Testis (tissue), 3 donors: ENCODE results near the gene ANTXR1. TPM values are rescaled to one million over a fixed set of nuclear protein-coding genes. Genes with fewer than 3 reads are reported as not detected.

Experiments used
- DNase-seq: peaks from one replicate; pipeline ENCODE4 v3.0.0-alpha.2; 2019
- H3K27ac ChIP-seq, 2 donors: fragments of 200-600 bp; sonication (generic); one replicate each; pipeline ENCODE4 v1.5.1; 2019
- H3K27me3 ChIP-seq: fragments of 200-600 bp; sonication (generic); one replicate; pipeline ENCODE4 v1.5.1; 2019
- H3K36me3 ChIP-seq: fragments of 200-600 bp; sonication (generic); one replicate; pipeline ENCODE4 v1.5.1; 2017; ENCODE audit warnings: low read depth; ENCODE audit errors: missing control alignments
- H3K4me1 ChIP-seq: fragments of 200-600 bp; sonication (generic); one replicate; pipeline ENCODE4 v1.5.1; 2019
- H3K4me3 ChIP-seq, 2 donors: fragments of 200-600 bp; sonication (generic); one replicate each; pipeline ENCODE4 v1.5.1; 2017 to 2019
- H3K9me3 ChIP-seq: fragments of 200-600 bp; sonication (generic); one replicate; pipeline ENCODE4 v1.5.1; 2017
- POLR2A ChIP-seq: fragments of 450-650 bp; IDR thresholded peaks from one replicate; pipeline ENCODE4 v1.6.1; 2017; ENCODE audit warnings: antibody characterized with exemption, mild to moderate bottlenecking, moderate library complexity
- WGBS, 2 donors: methylation state at CpG; one replicate each; pipeline ENCODE4 v1.1.5; 2018; 5-methylcytosine and 5-hydroxymethylcytosine counted together
- intact Hi-C: fragments of 100-400 bp; cut with DNase I; formaldehyde crosslinking; loops from one replicate; pipeline ENCODE4 v1.15.1; 2023; ENCODE audit warnings: low total_unique reads
- polyA plus RNA-seq: library from polyadenylated mRNA; stranded (reverse); fragments of 350-450 nt; fragmentation: Illumina TruSeq; extraction: RNeasy Lipid Tissue Mini Kit (QIAGEN cat#74804); gene quantifications from one replicate; pipeline ENCODE4 v1.2.3, GENCODE V29; 2014; ENCODE audit warnings: low read depth, low replicate concordance; ENCODE audit not compliant: insufficient read depth
- total RNA-seq, 2 donors: library from RNA; depleted of rRNA; stranded (reverse); fragments of >200 nt; gene quantifications; one replicate each; pipeline ENCODE4 v1.2.3, GENCODE V29; 2016
- TF ChIP-seq, protein P1 (sequence below), 3 experiments: fragments of 450-650 bp in 2 of 3; fragments of 200-600 bp in 1 of 3; sonication (generic) in 1 of 3; IDR thresholded peaks; one replicate each; pipeline ENCODE4 v1.5.1; 2016 to 2019; ENCODE audit warnings: antibody characterized with exemption in 3 of 3, mild to moderate bottlenecking in 2 of 3, moderate library complexity in 1 of 3

Gene ANTXR1
- total and polyA plus RNA-seq, 3 donors from 2014 or later: 16.6 to 35.7 (median 20.1) TPM

DNA sequence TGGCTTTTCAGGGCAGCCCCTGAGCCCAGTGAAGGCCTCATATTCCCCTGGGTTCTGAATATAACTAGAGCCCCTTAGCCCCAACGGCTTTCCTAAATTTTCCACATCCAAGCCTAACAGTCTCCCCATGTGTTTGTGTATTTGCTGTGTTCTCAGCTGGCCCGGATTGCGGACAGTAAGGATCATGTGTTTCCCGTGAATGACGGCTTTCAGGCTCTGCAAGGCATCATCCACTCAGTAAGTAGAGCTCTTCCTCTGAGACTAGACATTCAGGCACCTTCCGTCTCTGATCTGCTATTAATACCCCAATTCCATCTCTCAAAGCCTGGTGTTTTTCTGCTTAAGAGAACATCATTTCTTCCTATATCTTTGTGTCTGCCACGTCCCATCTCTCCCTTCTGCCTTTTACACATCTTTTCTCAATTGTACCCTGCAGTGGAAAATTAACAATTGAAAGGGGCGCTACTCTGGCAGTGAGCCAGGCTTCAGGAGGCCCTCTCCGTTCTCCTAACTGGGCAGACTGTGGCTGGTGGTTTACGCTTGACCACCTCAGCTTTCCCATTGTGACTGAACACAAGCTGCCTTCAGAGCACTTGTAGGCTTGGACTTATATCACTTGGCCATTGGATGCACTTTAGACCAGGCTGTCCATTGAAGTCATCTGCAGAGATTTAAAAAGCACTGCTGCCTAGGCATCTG is 64.4 kb downstream of the ANTXR1 start:
- Histone ChIP-seq H3K4me3 (no peak overlapping the region), H3K27ac (no peak overlapping the region), H3K36me3 (no peaks in the 10 kb centered on the region), H3K4me1 (peaks cover under 1% of the 10 kb centered on the region), H3K27me3 (no peaks in the 10 kb centered on the region), H3K9me3 (no peaks in the 10 kb centered on the region)
- intact Hi-C loops: no loop called here
- no peak for TF ChIP-seq POLR2A
- TF ChIP-seq, protein P1, sequence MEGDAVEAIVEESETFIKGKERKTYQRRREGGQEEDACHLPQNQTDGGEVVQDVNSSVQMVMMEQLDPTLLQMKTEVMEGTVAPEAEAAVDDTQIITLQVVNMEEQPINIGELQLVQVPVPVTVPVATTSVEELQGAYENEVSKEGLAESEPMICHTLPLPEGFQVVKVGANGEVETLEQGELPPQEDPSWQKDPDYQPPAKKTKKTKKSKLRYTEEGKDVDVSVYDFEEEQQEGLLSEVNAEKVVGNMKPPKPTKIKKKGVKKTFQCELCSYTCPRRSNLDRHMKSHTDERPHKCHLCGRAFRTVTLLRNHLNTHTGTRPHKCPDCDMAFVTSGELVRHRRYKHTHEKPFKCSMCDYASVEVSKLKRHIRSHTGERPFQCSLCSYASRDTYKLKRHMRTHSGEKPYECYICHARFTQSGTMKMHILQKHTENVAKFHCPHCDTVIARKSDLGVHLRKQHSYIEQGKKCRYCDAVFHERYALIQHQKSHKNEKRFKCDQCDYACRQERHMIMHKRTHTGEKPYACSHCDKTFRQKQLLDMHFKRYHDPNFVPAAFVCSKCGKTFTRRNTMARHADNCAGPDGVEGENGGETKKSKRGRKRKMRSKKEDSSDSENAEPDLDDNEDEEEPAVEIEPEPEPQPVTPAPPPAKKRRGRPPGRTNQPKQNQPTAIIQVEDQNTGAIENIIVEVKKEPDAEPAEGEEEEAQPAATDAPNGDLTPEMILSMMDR (IDR thresholded peaks at IDR 0.05): no peak
- DNase-seq: no peak
- 90 to 94% methylated on average over 10 of the region's 10 CpGs for WGBS, 2 donors

DNA sequence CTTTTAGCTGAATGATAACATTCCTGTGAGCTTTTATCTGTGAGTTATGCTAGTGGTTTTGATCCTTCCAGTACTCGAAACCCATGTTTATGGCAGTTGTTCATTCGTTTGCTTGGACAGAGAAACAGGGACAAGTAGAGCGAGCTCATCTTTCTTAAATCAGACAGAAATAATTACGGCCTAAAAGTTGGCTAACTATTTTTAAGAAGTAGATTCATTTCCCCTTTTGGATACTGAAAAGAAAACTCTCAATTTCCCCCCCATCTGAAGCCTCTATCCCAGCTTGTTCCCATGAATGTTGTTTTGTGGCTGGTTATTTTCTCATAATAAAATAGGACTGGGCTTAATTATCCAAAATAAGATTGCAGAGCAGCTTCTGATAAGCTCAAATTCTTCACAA is 67.1 kb downstream of the ANTXR1 start:
- Histone ChIP-seq H3K27ac (peak overlapping the region in 1 of 2 donors; percentile 4), H3K27me3 (no peaks in the 10 kb centered on the region), H3K9me3 (no peaks in the 10 kb centered on the region), H3K36me3 (no peaks in the 10 kb centered on the region), H3K4me3 (no peak overlapping the region), H3K4me1 (peaks cover 5% of the 10 kb centered on the region)
- TF ChIP-seq POLR2A: no peak
- TF ChIP-seq, protein P1 (IDR thresholded peaks at IDR 0.05): no peak
- 62 to 71% methylated on average over 4 of the region's 4 CpGs for WGBS, 2 donors
- intact Hi-C loops: no loop called here
- DNase-seq: no peak

DNA sequence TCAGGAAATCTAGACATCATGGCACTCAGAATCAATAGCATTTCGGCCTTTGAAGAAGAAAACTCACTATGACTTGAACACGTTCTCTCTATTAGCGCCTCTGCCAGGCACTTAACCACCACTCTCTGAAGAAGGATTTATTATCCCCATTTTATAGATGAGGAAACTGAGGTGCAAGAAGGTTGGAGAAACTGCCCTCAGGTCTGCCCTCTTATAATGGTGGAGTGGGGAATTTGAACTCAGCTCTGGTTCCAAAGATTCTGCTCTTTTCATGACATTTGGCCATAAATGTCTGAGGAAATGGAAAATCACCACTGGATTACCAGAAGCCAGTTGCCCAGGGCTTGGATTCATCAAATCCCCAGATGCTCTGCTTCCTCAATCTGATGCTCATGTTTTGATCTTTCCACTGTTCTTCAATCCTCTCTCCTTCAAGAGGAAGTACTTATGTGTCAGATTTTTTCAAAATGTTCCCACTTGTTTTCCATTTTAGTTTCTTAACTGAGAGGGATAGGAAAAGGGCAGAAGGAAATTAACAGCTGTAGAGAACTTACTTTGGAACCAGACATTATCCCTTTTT is 68.1 kb downstream of the ANTXR1 start:
- Histone ChIP-seq H3K27ac (no peak overlapping the region), H3K9me3 (no peaks in the 10 kb centered on the region), H3K36me3 (no peaks in the 10 kb centered on the region), H3K27me3 (no peaks in the 10 kb centered on the region), H3K4me3 (no peak overlapping the region), H3K4me1 (peaks cover 5% of the 10 kb centered on the region)
- TF ChIP-seq POLR2A: no peak
- TF ChIP-seq, protein P1 (IDR thresholded peaks at IDR 0.05): no peak
- WGBS, 2 donors: 82 to 96% methylated on average over 3 of the region's 3 CpGs
- intact Hi-C loops: no loop called here
- no peak for DNase-seq

DNA sequence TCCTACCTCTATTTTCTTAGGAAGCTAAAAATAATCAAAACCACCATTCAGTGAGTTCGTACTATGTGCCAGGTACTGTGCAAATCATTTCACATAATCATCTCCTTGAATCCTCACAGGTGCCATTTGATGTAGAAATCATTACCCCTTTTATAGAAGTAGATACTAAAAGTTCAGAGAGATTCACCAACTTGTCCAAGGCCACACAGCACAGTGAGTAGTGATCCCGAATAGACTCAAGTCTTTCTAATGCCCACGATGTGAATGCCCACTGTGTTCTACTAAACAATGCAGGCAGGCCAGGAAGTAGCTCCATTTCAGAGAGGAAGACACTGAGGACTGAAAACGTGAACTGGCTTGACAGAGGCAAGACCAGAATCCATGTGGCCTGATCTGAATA is 68.8 kb downstream of the ANTXR1 start:
- H3K9me3 ChIP-seq: no peaks in the 10 kb centered on the region
- 76 to 85% methylated on average over 4 of the region's 4 CpGs for WGBS, 2 donors
- H3K4me1 ChIP-seq: peaks cover 5% of the 10 kb centered on the region
- no peak for DNase-seq
- intact Hi-C loops: no loop called here
- H3K36me3 ChIP-seq: no peaks in the 10 kb centered on the region
- no peak overlapping the region for H3K4me3 ChIP-seq
- H3K27ac ChIP-seq: no peak overlapping the region
- H3K27me3 ChIP-seq: no peaks in the 10 kb centered on the region
- TF ChIP-seq POLR2A: no peak
- TF ChIP-seq, protein P1 (IDR thresholded peaks at IDR 0.05): no peak
